Measurements from ENCODE around the gene COMTD1. TPM values are rescaled to one million over a fixed set of nuclear protein-coding genes. Genes with fewer than 3 reads are reported as not detected.

The COMTD1 gene
- total and polyA plus RNA-seq, 10 of the 15 experiments (the other 5 are each of a cell fraction or from before 2014, with no cell fraction given): 0.39 to 64.3 (median 26.0) TPM

DNA sequence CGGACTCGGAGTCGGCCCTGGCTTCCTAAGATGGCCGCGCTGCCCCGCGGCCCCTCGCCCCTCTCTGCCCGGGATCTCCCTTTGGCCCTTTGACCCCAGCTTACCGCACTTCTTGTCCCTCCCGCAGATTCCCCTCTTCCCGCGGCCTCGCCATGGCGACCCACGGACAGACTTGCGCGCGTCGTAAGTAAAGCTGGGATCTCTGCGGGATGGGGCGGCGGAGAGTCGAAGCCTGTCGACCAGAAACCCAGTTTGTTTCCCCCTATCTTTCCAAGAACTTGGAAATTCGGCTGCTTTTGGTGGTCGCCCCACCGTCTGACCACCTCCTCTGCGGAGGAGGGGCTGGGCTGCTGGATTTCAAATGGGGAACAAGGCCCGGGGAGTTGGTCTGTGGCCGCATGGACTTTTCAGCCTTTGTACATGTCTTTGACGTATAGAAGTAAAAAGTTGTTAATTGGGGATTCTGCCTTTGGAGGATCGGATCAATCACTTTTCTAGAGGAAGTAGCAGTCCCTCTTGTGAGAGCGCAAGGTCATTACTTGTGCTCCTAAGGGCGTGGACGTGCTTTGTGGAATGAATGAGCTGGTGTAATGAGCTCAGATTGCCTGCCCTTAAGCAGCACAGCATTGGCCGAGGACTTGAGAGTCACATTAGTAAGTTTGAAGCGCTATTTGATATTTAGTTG lies 24.6 kb downstream of the COMTD1 start:
- intact Hi-C loops (cut with micrococcal nuclease; ENCODE audit: unreplicated experiment): loop anchor here (2.0 kb wide), 1 partner anchor 20 kb away; no protein-coding TSS in a partner anchor
- TF ChIP-seq PRDM15 (CRISPR knock-in tag; IDR thresholded peaks at IDR 0.05) (no peak), STAT1 (conservative IDR thresholded peaks at IDR 0.05) (no peak), PBX3 (IDR thresholded peaks at IDR 0.05; ENCODE audit: insufficient replicate concordance, low read depth, low read length) (no peak), TBL1XR1 (IDR thresholded peaks at IDR 0.05; ENCODE audit: low read depth, low read length) (no peak), NFIC (IDR thresholded peaks at IDR 0.05; ENCODE audit: low read depth, low read length) (no peak), ZNF207 (IDR thresholded peaks at IDR 0.05; ENCODE audit: borderline replicate concordance) (no peak), CTCF (IDR thresholded peaks at IDR 0.05 in 2 of 3, conservative IDR thresholded peaks at IDR 0.05 in 1 of 3; ENCODE audit: control insufficient read depth in 2 of 3, extremely low read depth in 1 of 3, insufficient read depth in 1 of 3, low read depth in 3 of 3, low read length in 3 of 3) (no peak), IRF4 (IDR thresholded peaks at IDR 0.05; ENCODE audit: low read depth, low read length) (no peak), SIX5 (IDR thresholded peaks at IDR 0.05; ENCODE audit: low read depth, low read length, severe bottlenecking) (no peak), TARDBP (IDR thresholded peaks at IDR 0.05; ENCODE audit: borderline replicate concordance) (no peak; the same call in 1 of the 2 replicates), EED (IDR thresholded peaks at IDR 0.05; ENCODE audit: low read depth) (no peak)
- TF ChIP-seq, protein P1, sequence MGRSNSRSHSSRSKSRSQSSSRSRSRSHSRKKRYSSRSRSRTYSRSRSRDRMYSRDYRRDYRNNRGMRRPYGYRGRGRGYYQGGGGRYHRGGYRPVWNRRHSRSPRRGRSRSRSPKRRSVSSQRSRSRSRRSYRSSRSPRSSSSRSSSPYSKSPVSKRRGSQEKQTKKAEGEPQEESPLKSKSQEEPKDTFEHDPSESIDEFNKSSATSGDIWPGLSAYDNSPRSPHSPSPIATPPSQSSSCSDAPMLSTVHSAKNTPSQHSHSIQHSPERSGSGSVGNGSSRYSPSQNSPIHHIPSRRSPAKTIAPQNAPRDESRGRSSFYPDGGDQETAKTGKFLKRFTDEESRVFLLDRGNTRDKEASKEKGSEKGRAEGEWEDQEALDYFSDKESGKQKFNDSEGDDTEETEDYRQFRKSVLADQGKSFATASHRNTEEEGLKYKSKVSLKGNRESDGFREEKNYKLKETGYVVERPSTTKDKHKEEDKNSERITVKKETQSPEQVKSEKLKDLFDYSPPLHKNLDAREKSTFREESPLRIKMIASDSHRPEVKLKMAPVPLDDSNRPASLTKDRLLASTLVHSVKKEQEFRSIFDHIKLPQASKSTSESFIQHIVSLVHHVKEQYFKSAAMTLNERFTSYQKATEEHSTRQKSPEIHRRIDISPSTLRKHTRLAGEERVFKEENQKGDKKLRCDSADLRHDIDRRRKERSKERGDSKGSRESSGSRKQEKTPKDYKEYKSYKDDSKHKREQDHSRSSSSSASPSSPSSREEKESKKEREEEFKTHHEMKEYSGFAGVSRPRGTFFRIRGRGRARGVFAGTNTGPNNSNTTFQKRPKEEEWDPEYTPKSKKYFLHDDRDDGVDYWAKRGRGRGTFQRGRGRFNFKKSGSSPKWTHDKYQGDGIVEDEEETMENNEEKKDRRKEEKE (IDR thresholded peaks at IDR 0.05): no peak

More for the DNA sequence above, 24.6 kb downstream of the COMTD1 start:
- no peak for DNase-seq (ENCODE audit: low read depth, low spot score)
- peaks cover 0 to 17% of the 10 kb centered on the region in 2 experiments; a peak in 3 of 4 replicates for H3K36me3 ChIP-seq (ENCODE audit: control insufficient read depth in 2 of 2, insufficient read depth in 2 of 2, low read length in 1 of 2)
- FAIRE-seq: peak; percentile 7
- peak overlapping the region; percentile 98 for H3K27ac ChIP-seq (ENCODE audit: control insufficient read depth, insufficient read depth)
- H3K9ac ChIP-seq (ENCODE audit: control insufficient read depth, insufficient read depth, low read length): peak overlapping the region; percentile 98
- in situ Hi-C loops (cut with MboI): no loop called here
- H3K27me3 ChIP-seq (replicated peaks in 1 of 2; ENCODE audit: control insufficient read depth in 2 of 2, insufficient read depth in 2 of 2, low read length in 1 of 2): no peaks in the 10 kb centered on the region
- CTCF ChIA-PET: interaction anchor here (0.6 to 4.3 kb wide), 13 partner anchors 11 to 967 kb away, joined by 3 to 41 read pairs (median 4); partner anchors contain the start of gene COMTD1
- POLR2A ChIA-PET: interaction anchor here (0.5 to 3.0 kb wide), 11 partner anchors 11 to 1190 kb away, joined by 3 to 26 read pairs (median 4); partner anchors contain the start of gene COMTD1
- RAD21 ChIA-PET (ENCODE audit: unreplicated experiment): interaction anchor here (0.6 to 3.3 kb wide), 9 partner anchors 10 to 82 kb away, joined by 3 to 14 read pairs (median 5); partner anchors contain the start of gene COMTD1
- ATAC-seq: peak; percentile 65
- H3K9me3 ChIP-seq (replicated peaks; ENCODE audit: control insufficient read depth, insufficient read depth, low read length): no peaks in the 10 kb centered on the region
- BruUV-seq (replicated peaks): no TSS peak
- peak overlapping the region; percentile 89 for H2AFZ ChIP-seq (ENCODE audit: control insufficient read depth, low read depth, low read length)
- H3K4me3 ChIP-seq: peak overlapping the region; percentile 91
- H3K4me1 ChIP-seq (ENCODE audit: control insufficient read depth, insufficient read depth, low read length): 0 out of 2 replicates have a peak, but pooled peaks cover 4% of the 10 kb centered on the region
- H3K4me2 ChIP-seq (ENCODE audit: control insufficient read depth, insufficient read depth): peak overlapping the region; percentile 83
- SMC1A ChIA-PET (ENCODE audit: uncharacterized antibody, unreplicated experiment): interaction anchor here (0.7 to 2.9 kb wide), 11 partner anchors 10 to 87 kb away, joined by 3 to 18 read pairs (median 5); partner anchors contain the start of gene COMTD1
- no peaks in the 10 kb centered on the region for H4K20me1 ChIP-seq (ENCODE audit: control insufficient read depth, insufficient read depth)
- WGBS (ENCODE audit: insufficient coverage, insufficient replicate concordance, low lambda C conversion rate, missing lambda C conversion rate): under 1% methylated on average over 35 of the region's 38 CpGs
- H3K79me2 ChIP-seq (ENCODE audit: control insufficient read depth, insufficient read depth, low read length): peaks cover 45% of the 10 kb centered on the region

All from GM12878 (cell line).